ENCODE results near the gene NUDT14.

NUDT14 gene

GRCh38 chr14:105135700-105136395, 45.3 kb downstream of the NUDT14 start:
- H4K20me1 ChIP-seq (ENCODE audit: insufficient read depth, low read length), result no peaks in the 10 kb centered on the region
- H3K27ac ChIP-seq (ENCODE audit: low read length), result no peak overlapping the region
- H3K9ac ChIP-seq (ENCODE audit: low read depth, low read length), result no peak overlapping the region
- no peaks in the 10 kb centered on the region for H3K27me3 ChIP-seq (ENCODE audit: insufficient read depth, low read length, poor library complexity)
- H2AFZ ChIP-seq (ENCODE audit: low read depth, low read length), result no peak overlapping the region
- ATAC-seq (ENCODE audit: insufficient read depth, low read depth), result no peak
- no peak for DNase-seq
- no peak overlapping the region for H3K4me3 ChIP-seq (ENCODE audit: low read depth in 1 of 2, low read length in 2 of 2)
- no peaks in the 10 kb centered on the region for H3K4me1 ChIP-seq (ENCODE audit: insufficient read depth, low read length)
- no peaks in the 10 kb centered on the region for H3K79me2 ChIP-seq (ENCODE audit: insufficient read depth, low read length)
- H3K9me3 ChIP-seq (ENCODE audit: insufficient read depth, low read length, severe bottlenecking), result peaks cover 17% of the 10 kb centered on the region
- H3K4me2 ChIP-seq (ENCODE audit: insufficient read depth, low read length), result no peak overlapping the region
- H3K36me3 ChIP-seq (ENCODE audit: insufficient read depth, low read length), result no peaks in the 10 kb centered on the region
- TF ChIP-seq EZH2 (IDR thresholded peaks at IDR 0.05; ENCODE audit: borderline replicate concordance, low read depth, low read length, severe bottlenecking), result no peak
- no peak for TF ChIP-seq CTCF (IDR thresholded peaks at IDR 0.05; ENCODE audit: borderline replicate concordance, extremely low read depth, low read length, poor library complexity, severe bottlenecking)

GRCh38 chr14:105132921-105133654, 48.0 kb downstream of the NUDT14 start:
- DNase-seq, result no peak
- H3K4me3 ChIP-seq (ENCODE audit: low read depth in 1 of 2, low read length in 2 of 2), result no peak overlapping the region
- no peak overlapping the region for H3K4me2 ChIP-seq (ENCODE audit: insufficient read depth, low read length)
- no peak overlapping the region for H2AFZ ChIP-seq (ENCODE audit: low read depth, low read length)
- no peaks in the 10 kb centered on the region for H3K36me3 ChIP-seq (ENCODE audit: insufficient read depth, low read length)
- peaks cover 6% of the 10 kb centered on the region for H3K9me3 ChIP-seq (ENCODE audit: insufficient read depth, low read length, severe bottlenecking)
- H3K27me3 ChIP-seq (ENCODE audit: insufficient read depth, low read length, poor library complexity), result no peaks in the 10 kb centered on the region
- no peaks in the 10 kb centered on the region for H4K20me1 ChIP-seq (ENCODE audit: insufficient read depth, low read length)
- H3K9ac ChIP-seq (ENCODE audit: low read depth, low read length), result no peak overlapping the region
- H3K79me2 ChIP-seq (ENCODE audit: insufficient read depth, low read length), result no peaks in the 10 kb centered on the region
- TF ChIP-seq EZH2 (IDR thresholded peaks at IDR 0.05; ENCODE audit: borderline replicate concordance, low read depth, low read length, severe bottlenecking) (no peak), CTCF (IDR thresholded peaks at IDR 0.05; ENCODE audit: borderline replicate concordance, extremely low read depth, low read length, poor library complexity, severe bottlenecking) (no peak)
- no peak for ATAC-seq (ENCODE audit: insufficient read depth, low read depth)
- no peak overlapping the region for H3K27ac ChIP-seq (ENCODE audit: low read length)
- no peaks in the 10 kb centered on the region for H3K4me1 ChIP-seq (ENCODE audit: insufficient read depth, low read length)

GRCh38 chr14:105131241-105131640, 49.9 kb downstream of the NUDT14 start:
- TF ChIP-seq CTCF (IDR thresholded peaks at IDR 0.05; ENCODE audit: borderline replicate concordance, extremely low read depth, low read length, poor library complexity, severe bottlenecking) (no peak), EZH2 (IDR thresholded peaks at IDR 0.05; ENCODE audit: borderline replicate concordance, low read depth, low read length, severe bottlenecking) (no peak)
- no peak for ATAC-seq (ENCODE audit: insufficient read depth, low read depth)
- no peaks in the 10 kb centered on the region for H3K4me1 ChIP-seq (ENCODE audit: insufficient read depth, low read length)
- H3K9ac ChIP-seq (ENCODE audit: low read depth, low read length), result no peak overlapping the region
- H3K9me3 ChIP-seq (ENCODE audit: insufficient read depth, low read length, severe bottlenecking), result peaks cover 6% of the 10 kb centered on the region
- no peak overlapping the region for H2AFZ ChIP-seq (ENCODE audit: low read depth, low read length)
- no peak for DNase-seq
- no peaks in the 10 kb centered on the region for H3K27me3 ChIP-seq (ENCODE audit: insufficient read depth, low read length, poor library complexity)
- H3K79me2 ChIP-seq (ENCODE audit: insufficient read depth, low read length), result no peaks in the 10 kb centered on the region
- no peak overlapping the region for H3K4me2 ChIP-seq (ENCODE audit: insufficient read depth, low read length)
- H4K20me1 ChIP-seq (ENCODE audit: insufficient read depth, low read length), result no peaks in the 10 kb centered on the region
- no peaks in the 10 kb centered on the region for H3K36me3 ChIP-seq (ENCODE audit: insufficient read depth, low read length)
- H3K4me3 ChIP-seq (ENCODE audit: low read depth in 1 of 2, low read length in 2 of 2), result no peak overlapping the region
- H3K27ac ChIP-seq (ENCODE audit: low read length), result no peak overlapping the region
